ENCODE data around the gene TMEM39A.

DNA sequence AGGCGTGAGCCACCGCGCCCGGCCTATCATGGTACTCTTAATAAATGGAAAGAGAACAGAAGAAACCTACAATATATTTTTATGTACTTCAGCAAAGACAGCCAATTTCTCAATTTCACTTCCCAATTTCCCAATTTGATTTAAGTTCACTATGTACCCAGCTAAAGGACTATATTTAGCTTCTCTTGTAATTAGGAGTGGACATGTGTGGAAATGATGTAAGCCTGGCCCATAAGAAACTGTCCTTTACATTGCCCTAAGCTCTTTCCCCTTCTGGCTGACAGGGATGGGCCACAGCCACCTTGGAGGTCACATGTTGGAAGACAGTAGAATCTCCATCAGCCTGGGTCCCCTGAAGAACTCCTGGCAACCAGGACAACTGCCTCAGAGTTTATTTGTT is 6.2 kb downstream of the TMEM39A start:
- TF ChIP-seq, protein P1, sequence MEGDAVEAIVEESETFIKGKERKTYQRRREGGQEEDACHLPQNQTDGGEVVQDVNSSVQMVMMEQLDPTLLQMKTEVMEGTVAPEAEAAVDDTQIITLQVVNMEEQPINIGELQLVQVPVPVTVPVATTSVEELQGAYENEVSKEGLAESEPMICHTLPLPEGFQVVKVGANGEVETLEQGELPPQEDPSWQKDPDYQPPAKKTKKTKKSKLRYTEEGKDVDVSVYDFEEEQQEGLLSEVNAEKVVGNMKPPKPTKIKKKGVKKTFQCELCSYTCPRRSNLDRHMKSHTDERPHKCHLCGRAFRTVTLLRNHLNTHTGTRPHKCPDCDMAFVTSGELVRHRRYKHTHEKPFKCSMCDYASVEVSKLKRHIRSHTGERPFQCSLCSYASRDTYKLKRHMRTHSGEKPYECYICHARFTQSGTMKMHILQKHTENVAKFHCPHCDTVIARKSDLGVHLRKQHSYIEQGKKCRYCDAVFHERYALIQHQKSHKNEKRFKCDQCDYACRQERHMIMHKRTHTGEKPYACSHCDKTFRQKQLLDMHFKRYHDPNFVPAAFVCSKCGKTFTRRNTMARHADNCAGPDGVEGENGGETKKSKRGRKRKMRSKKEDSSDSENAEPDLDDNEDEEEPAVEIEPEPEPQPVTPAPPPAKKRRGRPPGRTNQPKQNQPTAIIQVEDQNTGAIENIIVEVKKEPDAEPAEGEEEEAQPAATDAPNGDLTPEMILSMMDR (IDR thresholded peaks at IDR 0.05) = no peak
- no peak for TF ChIP-seq ZFX (IDR thresholded peaks at IDR 0.05; ENCODE audit: borderline replicate concordance)

Data from 22Rv1 (cell line).